Heart left ventricle (tissue), 13 donors: ENCODE data around the gene AP3B1.

ENCODE experiments used
- POLR2A ChIP-seq, 2 donors: fragments of 450-650 bp; IDR thresholded peaks; one replicate each; pipeline ENCODE4 v1.6.1; 2017; ENCODE audit warnings: antibody characterized with exemption in 2 of 2, mild to moderate bottlenecking in 2 of 2, moderate library complexity in 2 of 2
- TF ChIP-seq, protein P1 (sequence below), 12 donors: fragments of 200-600 bp; sonication (generic) in 4 of 12; IDR thresholded peaks; one replicate each; pipeline versions ENCODE4 v1.5.0 to v1.8.0; 2018 to 2022; ENCODE audit warnings: antibody characterized with exemption in 12 of 12, mild to moderate bottlenecking in 5 of 12
- donor health status: ischemic (EF 13 %, LVEDD 7.1; RV severe dilation, severe dysfunction).
- donor health status: DM: no; HTN: yes; CAD: no.
- donor health status: DM: no; HTN: no; CAD: no.
- donor health status: ischemic (EF 25% LVEDD 6.9; RV normal size, moderate dysfunction).
- donor health status: ischemic (EF 25% LVEDD 5.7; RV mildly dilated, moderate dysfunction).
- donor health status: ischemic (EF 35%, LVEDD 5.7; RV mildly dilated, moderate dysfunction).
- donor health status: nonischemic (EF 11% LVEDD 7.7; RV severe dilation, severe dysfunction).
- donor health status: DM: yes; HTN: yes; CAD: no.
- donor health status: PGD.
- donor health status: ischemic (EF 29% LVEDD 5.4; RV normal size, mild dysfunction).
- donor health status: nonischemic (EF 23%, LVEDD 6.1; RV moderate dilation, normal function).

DNA sequence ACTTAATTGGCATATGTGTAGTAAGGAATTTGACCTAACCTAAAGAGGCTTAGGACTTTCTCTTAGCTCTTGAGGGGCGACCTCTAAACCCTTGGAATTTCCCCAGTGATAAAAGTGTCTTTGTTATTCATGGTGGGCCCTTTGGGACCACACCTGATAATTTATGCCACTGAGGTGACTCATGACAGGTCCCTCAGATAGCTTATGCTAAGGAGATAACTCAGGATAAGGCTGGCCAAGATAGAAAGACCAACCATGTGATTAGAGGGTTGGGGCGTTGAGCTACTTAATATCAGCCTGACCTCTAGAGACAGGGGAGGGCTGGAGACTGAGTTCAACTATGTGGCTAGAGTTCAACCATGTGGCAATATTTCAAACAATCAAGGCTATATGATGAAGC, 218.1 kb downstream of the AP3B1 start:
- TF ChIP-seq, protein P1, sequence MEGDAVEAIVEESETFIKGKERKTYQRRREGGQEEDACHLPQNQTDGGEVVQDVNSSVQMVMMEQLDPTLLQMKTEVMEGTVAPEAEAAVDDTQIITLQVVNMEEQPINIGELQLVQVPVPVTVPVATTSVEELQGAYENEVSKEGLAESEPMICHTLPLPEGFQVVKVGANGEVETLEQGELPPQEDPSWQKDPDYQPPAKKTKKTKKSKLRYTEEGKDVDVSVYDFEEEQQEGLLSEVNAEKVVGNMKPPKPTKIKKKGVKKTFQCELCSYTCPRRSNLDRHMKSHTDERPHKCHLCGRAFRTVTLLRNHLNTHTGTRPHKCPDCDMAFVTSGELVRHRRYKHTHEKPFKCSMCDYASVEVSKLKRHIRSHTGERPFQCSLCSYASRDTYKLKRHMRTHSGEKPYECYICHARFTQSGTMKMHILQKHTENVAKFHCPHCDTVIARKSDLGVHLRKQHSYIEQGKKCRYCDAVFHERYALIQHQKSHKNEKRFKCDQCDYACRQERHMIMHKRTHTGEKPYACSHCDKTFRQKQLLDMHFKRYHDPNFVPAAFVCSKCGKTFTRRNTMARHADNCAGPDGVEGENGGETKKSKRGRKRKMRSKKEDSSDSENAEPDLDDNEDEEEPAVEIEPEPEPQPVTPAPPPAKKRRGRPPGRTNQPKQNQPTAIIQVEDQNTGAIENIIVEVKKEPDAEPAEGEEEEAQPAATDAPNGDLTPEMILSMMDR (IDR thresholded peaks at IDR 0.05): no peak
- TF ChIP-seq POLR2A (IDR thresholded peaks at IDR 0.05): no peak
